ENCODE measurements around the gene SF1. TPM values are rescaled to one million over a fixed set of nuclear protein-coding genes. Genes with fewer than 3 reads are reported as not detected.

SF1 gene
- total RNA-seq, 1 donor from 2014 or later: 277 TPM

DNA sequence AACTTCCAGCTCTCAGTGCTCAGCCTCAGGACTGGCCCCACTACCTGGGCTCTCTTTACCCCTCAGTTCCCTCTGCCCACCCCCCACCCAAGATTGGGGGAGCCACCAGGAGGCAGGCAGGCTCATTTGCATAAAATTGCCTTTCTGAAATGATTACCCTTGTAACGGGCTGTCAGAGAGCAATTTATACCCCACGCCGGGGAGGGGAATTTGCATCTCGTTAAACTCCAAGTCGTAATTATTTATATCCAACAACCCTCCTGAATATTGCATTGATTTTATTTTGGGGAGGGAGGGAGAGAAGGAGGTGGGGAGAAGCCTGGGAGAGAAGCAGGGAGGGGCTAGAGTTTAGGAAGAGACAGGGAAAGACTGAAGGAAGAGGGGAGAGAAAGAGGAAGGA, 63.7 kb downstream of the SF1 start:
- DNase-seq (ENCODE audit: extremely low read depth, low read depth, low spot score): no peak

Other genes starting within 250 kb of the SF1 start
- not detected in 2 replicates for gene SLC22A11, start 222.6 kb downstream of the SF1 start, total RNA-seq
- not detected in 2 replicates for gene SLC22A12, start 187.3 kb downstream of the SF1 start, total RNA-seq
- not detected in 2 replicates for gene NRXN2, start 55.3 kb downstream of the SF1 start, total RNA-seq
- gene RASGRP2, start 34.4 kb downstream of the SF1 start, total RNA-seq: 0.34 and 1.3 TPM in 2 replicates
- gene PYGM, start 18.6 kb downstream of the SF1 start, total RNA-seq: not detected in 2 replicates
- 39.6 and 49.6 TPM in 2 replicates for gene MAP4K2, start 24.7 kb upstream of the SF1 start, total RNA-seq
- gene MEN1, start 32.0 kb upstream of the SF1 start, total RNA-seq: 22.7 and 26.4 TPM in 2 replicates
- gene CDC42BPG, start 66.1 kb upstream of the SF1 start, total RNA-seq: 0.44 and 0.64 TPM in 2 replicates
- gene EHD1, start 100.1 kb upstream of the SF1 start, total RNA-seq: 142 and 158 TPM in 2 replicates
- 27.6 and 34.5 TPM in 2 replicates for gene ATG2A, start 138.7 kb upstream of the SF1 start, total RNA-seq
- 27.2 and 47.9 TPM in 2 replicates for gene PPP2R5B, start 146.1 kb upstream of the SF1 start, total RNA-seq
- gene GPHA2, start 157.4 kb upstream of the SF1 start, total RNA-seq: not detected in 2 replicates
- 0.68 TPM in 1 of 2 replicates, not detected in the other for gene MAJIN, start 193.6 kb upstream of the SF1 start, total RNA-seq
- gene BATF2, start 218.4 kb upstream of the SF1 start, total RNA-seq: 1.3 and 2.7 TPM in 2 replicates
- 191 and 202 TPM in 2 replicates for gene ARL2, start 235.6 kb upstream of the SF1 start, total RNA-seq
- gene SNX15, start 248.9 kb upstream of the SF1 start, total RNA-seq: 12.4 and 12.6 TPM in 2 replicates